Measurements from ENCODE around the gene BCAS3. TPM values are rescaled to one million over a fixed set of nuclear protein-coding genes. Genes with fewer than 3 reads are reported as not detected.

The BCAS3 gene
- total and polyA plus RNA-seq, 11 donors: 4.5 to 23.5 (median 17.9) TPM

GRCh38 chr17:60646701-60647100 lies 30.9 kb upstream of the BCAS3 start:
- TF ChIP-seq, protein P1, sequence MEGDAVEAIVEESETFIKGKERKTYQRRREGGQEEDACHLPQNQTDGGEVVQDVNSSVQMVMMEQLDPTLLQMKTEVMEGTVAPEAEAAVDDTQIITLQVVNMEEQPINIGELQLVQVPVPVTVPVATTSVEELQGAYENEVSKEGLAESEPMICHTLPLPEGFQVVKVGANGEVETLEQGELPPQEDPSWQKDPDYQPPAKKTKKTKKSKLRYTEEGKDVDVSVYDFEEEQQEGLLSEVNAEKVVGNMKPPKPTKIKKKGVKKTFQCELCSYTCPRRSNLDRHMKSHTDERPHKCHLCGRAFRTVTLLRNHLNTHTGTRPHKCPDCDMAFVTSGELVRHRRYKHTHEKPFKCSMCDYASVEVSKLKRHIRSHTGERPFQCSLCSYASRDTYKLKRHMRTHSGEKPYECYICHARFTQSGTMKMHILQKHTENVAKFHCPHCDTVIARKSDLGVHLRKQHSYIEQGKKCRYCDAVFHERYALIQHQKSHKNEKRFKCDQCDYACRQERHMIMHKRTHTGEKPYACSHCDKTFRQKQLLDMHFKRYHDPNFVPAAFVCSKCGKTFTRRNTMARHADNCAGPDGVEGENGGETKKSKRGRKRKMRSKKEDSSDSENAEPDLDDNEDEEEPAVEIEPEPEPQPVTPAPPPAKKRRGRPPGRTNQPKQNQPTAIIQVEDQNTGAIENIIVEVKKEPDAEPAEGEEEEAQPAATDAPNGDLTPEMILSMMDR (IDR thresholded peaks at IDR 0.05): no peak
- no peak for TF ChIP-seq POLR2A (IDR thresholded peaks at IDR 0.05)
- Histone ChIP-seq H3K27me3 (no peaks in the 10 kb centered on the region), H3K27ac (no peak overlapping the region), H3K36me3 (peaks cover 0 to 43% (median 37%) of the 10 kb centered on the region in 9 donors), H3K9me3 (no peaks in the 10 kb centered on the region), H3K4me1 (peaks cover 0 to 20% (median 10%) of the 10 kb centered on the region in 12 donors), H3K4me3 (no peak overlapping the region)
- intact Hi-C loops (cut with DNase I): loop anchor here in 2 of 10 donors (10.0 kb wide), 1 partner anchor 182 kb away; no protein-coding TSS in a partner anchor
- ATAC-seq (no peak), DNase-seq (no peak)
- WGBS, 4 donors: 76 to 86% (median 85%) methylated on average over 3 of the region's 3 CpGs

- Histone ChIP-seq H3K36me3 (peaks cover 0 to 49% (median 41%) of the 10 kb centered on the region in 9 donors), H3K27ac (no peak overlapping the region), H3K9me3 (no peaks in the 10 kb centered on the region), H3K4me3 (no peak overlapping the region), H3K4me1 (peaks cover 0 to 20% (median 11%) of the 10 kb centered on the region in 12 donors), H3K27me3 (no peaks in the 10 kb centered on the region)
- TF ChIP-seq POLR2A (IDR thresholded peaks at IDR 0.05): no peak
- TF ChIP-seq, protein P1 (IDR thresholded peaks at IDR 0.05): no peak
- no peak for ATAC-seq
- DNase-seq: no peak
- 86 to 97% (median 89%) methylated on average over 1 of the region's 1 CpG for WGBS, 4 donors
- intact Hi-C loops (cut with DNase I): loop anchor here in 2 of 10 donors (10.0 kb wide), 1 partner anchor 183 kb away; no protein-coding TSS in a partner anchor
Observed at GRCh38 chr17:60647705-60648104, 29.9 kb upstream of the BCAS3 start.

GRCh38 chr17:60652454-60653247 lies 25.0 kb upstream of the BCAS3 start:
- peaks cover 0 to 68% (median 52%) of the 10 kb centered on the region in 9 donors for H3K36me3 ChIP-seq
- TF ChIP-seq, protein P1 (IDR thresholded peaks at IDR 0.05): no peak
- no peak for TF ChIP-seq POLR2A (IDR thresholded peaks at IDR 0.05)
- H3K27me3 ChIP-seq: no peaks in the 10 kb centered on the region
- no peaks in the 10 kb centered on the region for H3K9me3 ChIP-seq
- WGBS, 4 donors: 89 to 97% (median 95%) methylated on average over 2 of the region's 2 CpGs
- H3K4me1 ChIP-seq: peaks cover 0 to 10% (median 0%) of the 10 kb centered on the region in 12 donors
- H3K27ac ChIP-seq: no peak overlapping the region
- DNase-seq: no peak
- intact Hi-C loops (cut with DNase I): no loop called here
- no peak overlapping the region for H3K4me3 ChIP-seq
- no peak for ATAC-seq

- H3K4me1 ChIP-seq: peaks cover 0 to 10% (median 0%) of the 10 kb centered on the region in 12 donors
- DNase-seq: no peak
- H3K4me3 ChIP-seq: no peak overlapping the region
- 97 to 100% (median 99%) methylated on average over 1 of the region's 1 CpG for WGBS, 4 donors
- H3K9me3 ChIP-seq: no peaks in the 10 kb centered on the region
- ATAC-seq: no peak
- H3K27ac ChIP-seq: no peak overlapping the region
- H3K27me3 ChIP-seq: no peaks in the 10 kb centered on the region
- TF ChIP-seq, protein P1 (IDR thresholded peaks at IDR 0.05): no peak
- no peak for TF ChIP-seq POLR2A (IDR thresholded peaks at IDR 0.05)
- intact Hi-C loops (cut with DNase I): no loop called here
- peaks cover 0 to 68% (median 52%) of the 10 kb centered on the region in 9 donors for H3K36me3 ChIP-seq
Observed at GRCh38 chr17:60653569-60653968, 24.1 kb upstream of the BCAS3 start.

Data from heart left ventricle (tissue), 16 donors.